ENCODE data around the gene GRID1.

Gene GRID1

DNA sequence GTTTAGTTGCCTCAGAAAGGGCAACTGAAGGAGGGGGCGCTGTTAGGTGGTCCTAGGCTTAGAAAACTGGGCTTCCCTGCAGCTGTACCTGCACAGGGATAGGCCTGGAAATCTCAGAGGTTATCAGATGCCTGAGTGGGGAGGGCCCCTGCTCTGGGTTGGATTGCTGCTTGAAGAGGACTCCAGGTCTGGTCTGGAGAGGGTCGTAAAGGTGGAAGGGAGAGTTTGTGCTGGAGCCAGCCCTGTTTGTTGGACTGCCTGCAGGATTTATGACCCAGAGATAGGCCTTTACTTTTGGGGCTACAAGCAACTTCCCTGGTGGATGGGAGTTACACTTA, 765.9 kb downstream of the GRID1 start:
- no peak for DNase-seq

DNA sequence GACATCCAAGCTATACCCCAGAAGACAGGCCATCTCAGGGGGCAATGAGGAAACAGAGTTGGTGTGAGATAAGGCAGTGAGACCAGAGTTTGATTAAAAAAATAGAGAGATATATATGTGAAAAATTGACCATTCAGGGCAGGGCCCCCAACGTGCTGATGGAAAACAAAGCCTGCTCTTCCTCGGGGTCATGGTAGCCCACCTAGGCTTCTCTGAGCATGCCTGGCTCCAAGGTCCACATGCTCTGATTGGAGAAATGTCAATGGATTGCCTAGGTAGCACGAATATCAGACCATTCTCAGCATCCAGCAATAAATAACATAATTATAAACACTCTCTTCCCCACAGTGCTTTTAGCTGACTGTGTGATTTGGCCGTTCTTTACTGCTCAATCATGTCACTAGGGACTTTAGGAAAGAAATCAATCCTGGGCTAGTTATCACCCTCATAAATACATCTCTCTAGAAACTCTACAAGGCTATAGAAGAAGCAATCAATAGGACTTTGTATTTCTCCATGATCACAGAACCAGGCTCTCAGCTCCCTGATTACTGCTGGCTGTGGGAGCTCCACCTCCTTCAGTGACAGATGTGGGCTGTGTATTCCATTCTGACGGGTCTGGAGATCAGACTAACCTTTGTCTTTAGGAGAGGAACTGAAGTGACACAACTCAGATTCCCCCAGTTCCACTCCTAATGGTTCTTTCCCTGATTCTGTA, 766.4 kb downstream of the GRID1 start:
- no peak for DNase-seq

DNA sequence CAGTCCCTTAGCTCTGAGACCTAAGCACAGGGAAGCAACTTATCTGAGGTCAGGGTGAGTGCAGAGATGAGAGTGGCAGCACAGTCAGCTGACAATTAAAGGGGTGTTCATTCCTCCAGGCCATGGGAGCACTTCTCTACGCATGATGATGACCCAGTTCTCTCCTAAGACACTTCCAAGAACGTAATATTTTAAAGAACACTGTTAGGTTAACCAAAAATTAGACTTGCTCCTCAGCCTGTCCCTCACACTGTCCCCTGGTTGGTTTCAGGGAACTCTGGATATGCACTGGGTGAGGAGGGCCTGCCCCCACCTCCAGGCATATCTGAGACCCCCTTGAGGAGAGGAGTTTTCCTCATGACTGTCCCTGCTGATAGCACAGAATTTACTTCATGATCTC, 767.5 kb downstream of the GRID1 start:
- no peak for DNase-seq

DNA sequence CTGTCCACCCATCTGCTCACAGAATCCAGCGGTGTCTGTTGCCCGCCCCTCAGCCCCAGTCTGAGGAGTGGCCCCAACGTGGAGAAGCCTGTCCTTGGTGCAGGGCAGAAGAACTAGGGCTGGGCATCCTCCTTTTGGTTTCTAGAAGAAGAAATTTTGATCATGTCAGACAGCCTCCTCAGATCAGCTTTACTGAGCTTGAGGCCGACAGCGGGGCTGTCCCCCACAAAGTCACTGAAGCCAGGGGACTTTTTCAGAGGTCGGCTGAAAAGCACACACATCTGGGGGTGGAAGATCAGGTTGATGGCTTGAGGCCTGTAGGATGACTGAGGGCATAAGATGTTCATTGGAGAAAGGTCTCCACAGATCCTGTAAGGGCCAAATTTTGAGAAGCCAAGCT, 767.9 kb downstream of the GRID1 start:
- no peak for DNase-seq

DNA sequence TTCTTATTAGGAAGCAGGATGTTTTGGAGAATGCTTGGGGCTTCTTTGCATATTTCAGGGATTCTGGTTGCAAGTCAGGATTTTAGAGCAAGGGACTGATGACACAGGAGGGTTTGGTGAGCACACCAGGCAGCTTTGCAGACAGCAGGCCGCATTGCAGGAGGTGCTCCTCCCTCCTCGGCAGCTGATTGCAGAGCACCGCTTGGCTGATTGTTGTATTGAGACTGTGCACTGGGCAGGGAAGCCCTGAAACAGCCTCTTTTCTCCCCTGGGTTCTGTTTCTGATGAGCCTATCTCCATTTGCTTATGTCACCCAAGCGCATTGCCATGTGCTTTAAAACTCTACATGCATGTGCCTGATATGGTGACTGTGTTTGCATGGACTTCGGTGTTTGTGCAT, 769.6 kb downstream of the GRID1 start:
- DNase-seq, result no peak

DNA sequence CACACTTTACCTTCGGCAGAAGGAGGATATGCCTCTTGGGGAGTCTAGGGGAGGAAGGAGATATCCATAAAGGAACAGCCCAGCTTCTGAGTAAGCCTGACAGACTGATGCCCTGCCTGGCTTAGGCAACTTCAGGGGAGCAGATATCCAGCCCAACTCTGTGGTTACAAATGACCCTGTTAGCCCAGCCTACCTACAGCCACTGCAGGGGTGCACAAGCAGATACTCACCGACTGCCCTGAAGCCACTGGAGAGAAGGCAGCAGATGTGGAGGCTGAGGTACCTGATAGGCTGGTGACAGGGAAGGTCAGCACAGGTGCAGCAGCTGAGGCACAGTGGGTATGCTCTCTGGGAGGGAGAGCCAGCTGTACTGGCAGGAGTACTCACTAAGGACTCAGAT, 770.2 kb downstream of the GRID1 start:
- no peak for DNase-seq

DNA sequence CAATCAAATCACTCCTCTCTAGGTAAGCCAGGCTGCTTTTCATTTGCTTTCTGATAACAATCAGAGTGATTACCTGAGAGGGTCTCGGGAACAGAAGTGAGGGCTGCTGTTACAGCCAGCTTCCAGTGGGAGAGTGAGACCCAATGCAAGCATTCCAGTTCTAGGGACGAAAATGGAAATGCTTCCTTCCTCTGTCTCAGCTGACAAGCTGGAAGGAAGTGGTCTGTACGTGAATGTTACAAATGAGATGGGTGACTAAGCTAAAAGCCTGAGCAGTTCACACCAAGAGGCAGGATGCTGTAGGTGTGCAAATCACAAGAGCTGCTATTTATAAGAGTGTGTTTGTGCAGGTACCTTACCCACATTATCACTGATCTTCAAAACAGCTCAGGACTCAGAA, 772.4 kb downstream of the GRID1 start:
- DNase-seq, result no peak

DNA sequence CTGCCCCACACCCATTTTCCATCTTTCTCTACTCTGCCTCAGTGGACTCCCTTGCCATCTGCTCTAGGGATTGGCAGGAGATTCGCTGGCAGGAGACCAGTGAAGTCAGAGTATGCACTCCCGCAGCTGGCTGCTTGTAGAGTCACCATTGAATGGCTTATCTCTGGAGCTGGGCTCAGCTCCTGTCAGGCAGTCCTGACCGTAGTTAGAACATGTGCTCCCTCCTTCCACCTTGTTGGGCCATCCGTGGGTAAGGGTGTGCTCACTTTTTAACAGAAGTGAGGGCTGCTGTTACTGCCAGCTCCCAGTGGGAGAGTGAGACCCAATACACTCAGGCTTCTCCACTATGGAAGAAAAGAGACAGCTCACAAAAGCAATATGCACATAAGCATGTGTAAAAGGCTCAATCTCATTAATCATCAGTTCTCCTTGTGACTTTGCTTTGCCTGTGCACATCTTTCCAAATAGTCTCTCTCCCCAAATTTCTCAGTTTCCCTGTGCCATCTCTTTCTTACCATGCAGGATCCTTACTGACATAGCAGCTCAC, 773.3 kb downstream of the GRID1 start:
- no peak for DNase-seq

DNA sequence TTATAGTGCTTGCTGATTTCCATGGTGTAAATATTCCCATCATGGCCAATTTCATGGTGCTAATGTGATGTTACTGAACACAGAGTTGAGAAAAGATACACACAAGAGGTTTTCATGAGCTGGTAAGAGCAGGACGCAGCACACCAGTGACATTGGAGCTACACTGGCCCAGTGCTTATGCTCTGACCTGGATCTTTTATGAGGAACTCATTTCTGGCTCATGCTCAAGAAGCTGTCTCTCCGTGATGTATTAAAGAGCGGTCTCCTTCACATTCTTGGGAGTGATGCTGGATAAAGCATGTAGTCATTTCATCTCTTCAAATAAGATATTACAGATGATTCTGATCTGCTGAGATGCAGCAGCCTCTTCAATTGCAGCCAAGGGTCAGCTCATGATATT, 785.2 kb downstream of the GRID1 start:
- no peak for DNase-seq

DNA sequence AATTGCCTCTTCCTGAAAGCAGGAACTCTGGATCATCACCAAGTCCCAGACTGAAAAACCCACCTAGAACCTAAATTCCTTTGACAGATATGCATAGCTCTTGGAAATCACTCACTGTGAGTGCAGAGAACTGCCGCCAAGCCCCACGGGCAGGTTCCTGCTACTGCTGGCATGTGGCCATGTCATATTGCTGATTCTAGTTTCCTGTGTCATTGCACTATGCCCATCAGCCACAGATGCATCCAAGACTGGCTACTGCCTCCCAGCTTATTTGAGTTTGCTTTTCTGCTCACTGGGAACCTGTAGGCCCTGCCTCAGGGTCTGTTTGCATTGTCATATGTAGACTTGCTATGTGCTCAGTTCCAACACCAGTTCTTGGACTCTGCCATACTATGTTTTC, 786.0 kb downstream of the GRID1 start:
- no peak for DNase-seq

DNA sequence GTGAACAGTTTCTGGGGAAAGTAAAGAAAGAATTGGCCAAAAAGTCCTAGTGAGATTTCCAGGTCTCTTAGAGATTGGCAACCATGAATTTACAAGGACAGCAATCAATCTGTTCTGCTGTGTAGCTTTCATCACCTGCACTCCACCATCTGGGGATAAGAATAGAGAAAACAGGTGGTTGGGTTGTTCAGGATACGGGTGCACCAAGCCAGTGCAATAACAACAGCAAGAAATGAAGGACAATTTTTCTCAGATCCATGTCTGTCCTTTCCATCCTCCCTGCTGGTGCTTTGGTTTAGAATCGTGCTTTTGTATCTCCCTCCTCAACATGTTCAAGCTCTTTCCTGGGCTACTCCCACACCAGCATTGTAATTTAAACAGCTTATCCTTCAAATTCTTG, 787.7 kb downstream of the GRID1 start:
- DNase-seq, result no peak

DNA sequence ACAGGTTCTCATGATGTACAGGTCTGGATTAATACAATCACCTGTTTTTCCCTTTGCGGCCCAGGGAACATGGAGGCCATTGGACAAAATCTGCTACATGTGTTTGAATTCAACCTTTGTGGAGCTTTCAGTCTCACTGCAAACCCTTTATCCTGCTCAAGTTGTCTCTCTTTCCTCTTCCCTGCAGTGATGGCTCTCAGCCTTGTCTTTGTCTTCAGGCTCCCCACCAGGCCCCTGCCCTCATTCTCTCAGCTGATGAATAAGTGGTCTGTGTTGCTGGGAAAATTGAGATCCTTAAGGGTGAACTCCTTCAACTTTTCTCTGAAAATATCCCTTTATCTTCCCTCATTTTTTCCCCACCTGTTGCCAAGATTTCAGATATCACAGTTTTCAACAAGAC, 791.2 kb downstream of the GRID1 start:
- DNase-seq, result no peak

DNA sequence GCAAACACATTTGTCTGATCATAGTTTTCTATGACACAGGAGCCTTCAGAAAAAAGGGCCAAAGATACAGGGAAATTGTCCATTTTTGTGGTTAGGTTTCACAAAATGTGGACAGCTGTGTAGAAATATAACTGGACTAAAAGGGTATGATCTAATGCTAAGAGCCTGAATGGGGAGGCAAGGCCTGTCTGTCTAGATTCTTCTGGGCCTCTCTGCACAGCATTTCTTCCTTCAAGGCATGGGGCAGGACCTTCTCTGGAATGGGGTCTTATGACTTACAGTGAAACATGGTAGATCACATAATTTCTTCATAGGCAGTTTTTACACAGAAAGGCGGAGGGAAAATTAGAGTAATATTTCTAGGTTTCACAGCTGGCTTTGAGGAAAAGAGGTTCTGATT, 795.7 kb downstream of the GRID1 start:
- DNase-seq, result no peak

DNA sequence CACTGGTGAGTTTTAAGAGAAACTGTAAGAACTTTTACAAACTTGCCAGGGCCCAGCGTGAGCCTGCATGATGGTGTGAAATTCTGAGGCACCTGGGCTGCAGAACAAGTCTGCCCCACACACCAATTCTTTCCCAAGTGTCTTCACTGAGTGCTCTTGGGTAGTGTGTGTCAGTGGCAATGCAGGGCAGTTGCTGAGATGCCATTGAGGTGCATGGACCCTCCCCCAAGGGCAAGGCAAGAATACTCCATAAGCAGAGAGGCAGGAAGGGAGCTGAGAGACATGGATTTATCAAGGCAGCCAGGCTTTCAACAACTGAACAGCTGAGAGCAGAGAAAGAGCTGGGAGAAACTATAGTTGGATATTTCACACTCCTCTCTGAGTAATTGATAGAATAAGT, 801.2 kb downstream of the GRID1 start:
- DNase-seq, result no peak

DNA sequence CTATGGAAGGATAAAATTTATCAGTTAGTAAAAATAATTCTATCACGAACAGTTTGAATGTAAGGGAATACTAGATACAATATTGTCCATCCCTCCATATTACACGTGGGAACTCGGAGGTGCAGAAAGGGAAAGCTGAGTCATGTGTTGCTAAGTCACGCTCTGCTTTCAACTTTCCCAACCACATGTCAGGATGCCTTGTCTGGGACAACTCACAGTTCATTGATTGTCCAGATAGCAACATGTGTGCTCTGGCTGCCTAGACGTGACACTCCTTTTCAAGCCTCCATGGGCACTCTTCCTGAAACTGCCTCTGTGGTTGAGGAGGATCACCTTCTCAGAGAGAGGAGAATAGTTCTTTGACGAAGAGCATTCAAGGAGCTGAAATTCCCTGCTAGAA, 808.1 kb downstream of the GRID1 start:
- no peak for DNase-seq

DNA sequence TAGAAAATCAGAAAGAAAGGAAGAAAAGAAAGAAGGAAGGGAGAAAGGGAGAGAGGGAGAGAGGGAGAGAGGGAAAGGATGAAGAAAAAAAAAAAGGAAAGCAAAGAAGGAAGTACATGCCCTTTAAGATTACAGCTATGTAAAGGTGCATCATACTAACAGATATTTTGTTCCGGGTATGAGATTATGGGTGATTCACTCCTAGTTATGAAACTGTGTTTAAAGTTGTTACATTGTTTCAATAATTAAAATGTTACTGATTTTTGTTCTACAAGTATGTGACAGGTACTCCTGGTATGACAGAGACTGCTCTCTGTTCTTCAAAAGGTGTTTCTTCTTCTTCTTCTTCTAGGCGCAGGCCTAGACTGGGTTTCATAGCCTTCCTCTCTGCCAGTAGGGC, 808.9 kb downstream of the GRID1 start:
- no peak for DNase-seq

DNA sequence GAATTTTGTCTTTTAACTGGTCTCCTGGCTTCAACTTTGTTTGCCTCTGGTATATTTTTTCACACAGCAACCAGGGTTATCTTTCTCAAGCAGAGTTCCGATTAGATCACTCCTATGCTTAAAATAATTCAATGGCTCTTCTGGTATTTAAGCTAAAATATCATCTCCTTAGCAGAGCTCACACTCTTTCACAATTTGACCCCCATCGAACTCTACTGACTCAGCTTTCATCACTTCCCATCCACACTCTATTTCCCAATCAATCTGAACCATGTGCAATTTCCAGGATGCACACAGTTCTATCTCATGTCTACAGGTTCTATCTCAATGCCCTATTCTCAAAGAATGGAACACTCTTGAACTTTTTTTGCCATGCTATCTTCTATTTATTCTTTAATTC, 809.5 kb downstream of the GRID1 start:
- DNase-seq, result no peak
